Activated T-cell treated with anti-CD3 and anti-CD28 coated beads for 24 hours (primary cell): ENCODE data around the gene MERTK.
"Not testable (repeated sequence)": the region's sequence is repeated elsewhere in the genome, so short reads cannot be mapped to it uniquely, and the experiment has no call there.

Experiments used
- DNase-seq: peaks from one replicate; pipeline ENCODE4 v3.0.0-alpha.2; 2020; ENCODE audit warnings: low read depth

Gene MERTK

DNA sequence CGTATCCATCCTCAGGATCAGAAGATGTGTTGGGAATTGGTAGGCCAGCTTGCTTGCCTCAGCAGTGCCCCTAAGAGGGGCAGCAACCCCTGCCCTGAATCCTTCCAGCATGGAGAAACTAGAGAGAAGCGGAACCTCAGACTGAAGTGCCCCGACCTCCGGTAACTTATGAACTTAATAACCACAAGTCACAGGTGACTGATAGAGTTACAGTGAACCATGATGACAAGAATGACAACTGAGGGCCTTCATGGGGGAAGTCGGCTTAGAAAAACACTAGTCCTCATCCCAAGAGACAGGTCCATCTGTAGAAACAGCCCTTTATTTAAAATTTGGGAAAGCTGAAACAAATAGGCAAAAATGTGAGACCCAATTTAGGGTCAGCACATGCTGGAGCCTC, 114.1 kb downstream of the MERTK start:
- DNase-seq = no peak

GRCh38 chr2:112018846-112019245, 120.4 kb downstream of the MERTK start:
- no peak for DNase-seq

GRCh38 chr2:112019569-112019982, 121.2 kb downstream of the MERTK start:
- DNase-seq = no peak

- no peak for DNase-seq
Measured at GRCh38 chr2:112020561-112020960, 122.2 kb downstream of the MERTK start.

DNA sequence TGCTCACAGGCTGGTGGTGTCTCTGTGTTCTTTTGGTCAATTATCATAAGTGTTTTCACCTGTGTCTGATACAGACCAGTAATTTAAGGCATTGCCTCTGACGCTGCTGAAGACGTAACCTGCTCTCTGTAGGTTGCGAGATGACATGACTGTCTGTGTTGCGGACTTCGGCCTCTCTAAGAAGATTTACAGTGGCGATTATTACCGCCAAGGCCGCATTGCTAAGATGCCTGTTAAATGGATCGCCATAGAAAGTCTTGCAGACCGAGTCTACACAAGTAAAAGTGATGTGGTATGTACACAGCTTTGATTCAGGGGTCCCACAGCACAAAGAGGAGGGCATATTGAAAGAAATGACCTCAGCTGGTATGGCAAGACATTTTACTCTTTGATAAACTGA, 122.9 kb downstream of the MERTK start:
- DNase-seq = no peak

- no peak for DNase-seq
Measured at GRCh38 chr2:112021781-112022231, 123.4 kb downstream of the MERTK start.

DNA sequence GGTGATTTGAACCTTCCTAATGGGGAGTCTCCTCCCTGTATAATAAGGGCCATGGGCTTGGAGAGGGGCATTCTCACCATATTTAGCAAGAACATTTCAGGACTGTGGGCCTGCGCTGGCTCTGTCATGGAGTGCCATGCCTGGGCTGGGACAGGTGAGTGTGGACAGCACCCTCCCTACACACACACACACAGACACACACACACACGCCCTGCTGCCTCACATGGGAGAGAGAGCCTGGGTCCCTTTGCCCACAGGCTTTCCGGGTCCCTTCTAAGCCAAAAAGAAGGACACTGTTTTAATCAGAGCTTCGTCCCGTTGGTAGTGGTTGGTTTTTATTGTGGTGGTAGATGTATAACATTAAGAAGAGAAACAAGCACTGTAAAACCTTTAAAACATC, 125.3 kb downstream of the MERTK start:
- DNase-seq = no peak

DNA sequence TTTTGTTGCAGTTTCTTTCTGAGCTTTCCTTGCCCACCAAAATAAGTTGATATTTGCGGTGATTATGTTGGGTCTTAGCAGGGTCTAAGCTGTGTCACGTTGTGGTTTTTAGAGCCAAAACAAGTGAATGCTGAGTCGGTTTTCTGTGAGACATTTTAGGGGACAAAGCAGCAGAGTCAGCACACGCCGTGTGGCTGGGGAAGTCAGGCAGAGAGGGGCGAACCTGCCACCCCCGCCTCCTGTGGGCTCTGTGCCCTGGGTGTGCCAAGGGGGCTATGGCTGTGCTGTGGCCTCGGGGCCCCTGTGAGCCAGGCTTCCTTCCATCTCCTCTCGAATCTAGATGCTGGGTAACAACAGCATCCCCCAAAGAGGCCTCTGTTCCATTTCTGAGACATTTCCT, 125.8 kb downstream of the MERTK start:
- DNase-seq = no peak

GRCh38 chr2:112024896-112025491, 126.6 kb downstream of the MERTK start:
- DNase-seq = no peak

DNA sequence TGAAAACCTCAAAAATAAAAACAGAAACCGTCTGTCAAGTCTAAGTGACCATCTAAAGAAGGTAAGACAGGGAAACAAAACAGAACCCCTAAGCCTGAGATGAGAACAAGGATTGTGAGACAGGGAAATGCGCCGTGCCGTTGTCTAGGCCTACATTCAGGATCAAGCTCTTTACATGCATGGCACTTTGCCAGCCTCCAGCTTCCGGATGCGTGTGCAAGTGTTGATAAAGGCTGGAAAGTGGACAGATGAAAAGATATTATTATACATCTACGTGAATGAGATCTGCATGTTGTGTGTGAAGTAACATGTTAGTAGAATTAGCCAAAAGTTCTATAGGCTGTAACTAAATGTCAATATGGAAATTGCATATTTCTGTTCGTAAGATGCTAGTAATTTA, 128.1 kb downstream of the MERTK start:
- no peak for DNase-seq

DNA sequence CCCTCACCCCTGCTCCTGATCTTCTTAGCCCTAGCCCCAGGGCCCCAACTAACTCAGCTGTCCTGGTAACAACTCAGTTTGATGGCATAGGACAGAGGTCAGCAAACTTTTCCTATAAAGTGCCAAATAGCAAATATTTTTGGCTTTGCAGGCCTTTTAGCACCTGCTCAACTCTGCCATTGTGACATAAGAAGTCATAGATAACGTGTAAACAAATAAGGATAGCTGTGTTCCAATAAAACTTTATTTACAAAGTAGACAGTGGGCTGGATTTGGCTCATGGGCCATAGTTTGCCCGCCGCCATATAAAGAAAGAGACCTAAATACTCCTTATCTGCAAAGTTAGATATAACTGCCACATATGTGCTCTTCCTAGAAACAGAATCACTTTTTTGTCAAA, 129.4 kb downstream of the MERTK start:
- DNase-seq = no peak

DNA sequence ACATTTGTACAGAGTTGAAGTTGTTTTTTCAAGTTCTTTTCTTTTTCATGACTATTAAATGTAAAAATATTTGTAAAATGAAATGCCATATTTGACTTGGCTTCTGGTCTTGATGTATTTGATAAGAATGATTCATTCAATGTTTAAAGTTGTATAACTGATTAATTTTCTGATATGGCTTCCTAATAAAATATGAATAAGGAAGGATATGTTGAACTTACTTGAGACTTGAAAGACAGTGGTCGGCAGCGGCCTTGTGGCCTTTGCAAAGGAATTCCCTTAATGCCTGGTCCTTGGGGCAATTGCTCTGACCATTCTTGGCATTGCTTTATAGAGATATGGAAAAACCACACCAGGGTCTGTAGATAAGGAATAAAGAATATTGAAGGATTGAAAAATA, 130.8 kb downstream of the MERTK start:
- DNase-seq = no peak

GRCh38 chr2:112031473-112032223, 133.2 kb downstream of the MERTK start:
- no peak for DNase-seq

DNA sequence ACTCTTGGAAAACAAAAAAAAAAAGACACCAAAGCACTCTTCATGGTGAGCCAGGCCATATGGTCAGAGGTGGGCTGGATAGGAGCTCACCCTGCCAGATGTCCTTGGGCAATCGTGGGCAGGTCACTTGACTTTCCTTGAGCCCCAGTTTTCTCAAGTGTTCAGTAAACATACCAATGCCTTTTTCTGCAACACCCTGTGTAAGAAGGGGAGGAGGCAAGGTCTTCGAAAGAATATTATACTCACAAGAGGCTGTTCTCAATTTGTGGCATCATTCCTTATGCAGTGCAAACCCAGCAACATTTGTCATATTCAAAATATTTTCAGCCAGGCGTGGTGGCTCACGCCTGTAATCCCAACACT, 133.8 kb downstream of the MERTK start:
- no peak for DNase-seq

- DNase-seq = no peak
Measured at GRCh38 chr2:112032689-112033465, 134.5 kb downstream of the MERTK start.

GRCh38 chr2:112033600-112033999, 135.2 kb downstream of the MERTK start:
- DNase-seq = no peak

GRCh38 chr2:112034924-112035323, 136.5 kb downstream of the MERTK start:
- DNase-seq = no peak

DNA sequence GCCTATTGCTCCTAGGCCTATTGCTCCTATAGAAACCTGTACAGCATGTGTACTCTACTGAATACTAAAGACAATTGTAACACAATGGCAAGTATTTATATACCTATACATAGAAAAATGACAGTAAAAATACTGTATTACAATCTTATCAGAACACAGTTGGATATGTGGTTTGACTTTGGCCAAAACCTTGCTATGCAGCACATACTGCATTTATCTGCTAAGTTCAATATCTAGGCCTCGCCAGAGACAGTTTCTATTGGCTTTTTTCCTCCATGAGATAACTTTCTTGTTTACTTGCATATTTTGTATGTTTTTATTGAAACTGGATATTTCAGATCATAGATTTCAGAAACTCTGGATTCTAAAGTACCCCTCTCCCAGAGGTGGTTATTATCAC, 137.4 kb downstream of the MERTK start:
- no peak for DNase-seq

DNA sequence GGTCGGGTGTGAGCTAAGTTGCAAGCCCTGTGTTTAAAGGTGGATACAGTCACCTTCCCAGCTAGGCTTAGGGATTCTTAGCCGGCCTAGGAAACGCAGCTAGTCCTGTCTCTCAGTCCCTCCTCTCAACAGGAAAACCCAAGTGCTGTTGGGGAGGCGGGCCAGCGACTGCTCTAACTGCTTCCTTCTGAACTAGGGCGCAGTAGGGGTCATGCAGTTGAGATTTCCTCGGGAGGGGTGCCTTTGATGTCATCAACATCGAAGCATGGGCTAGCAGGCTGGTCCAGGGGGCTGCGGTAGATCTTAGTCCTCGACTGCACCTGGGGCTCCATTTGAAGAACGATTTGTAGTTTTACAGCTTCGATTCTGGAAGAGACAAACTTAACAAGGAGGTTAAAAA, 141.1 kb downstream of the MERTK start:
- not testable (repeated sequence) for DNase-seq

DNA sequence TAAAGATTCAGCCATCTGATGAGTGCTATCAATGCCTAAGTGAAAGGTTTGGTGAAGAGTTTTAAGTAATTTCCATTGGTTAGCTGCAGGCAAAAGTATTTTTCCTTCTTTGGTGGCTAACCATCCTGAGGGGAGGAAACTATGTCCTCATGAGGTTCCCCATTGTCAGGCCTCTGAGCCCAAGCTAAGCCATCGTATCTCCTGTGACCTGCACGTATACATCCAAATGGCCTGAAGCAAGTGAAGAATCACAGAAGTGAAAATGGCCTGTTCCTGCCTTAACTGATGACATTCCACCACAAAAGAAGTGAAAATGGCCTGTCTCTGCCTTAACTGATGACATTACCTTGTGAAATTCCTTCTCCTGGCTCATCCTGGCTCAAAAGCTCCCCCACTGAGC, 141.7 kb downstream of the MERTK start:
- not testable (repeated sequence) for DNase-seq

- DNase-seq = not testable (repeated sequence)
Measured at GRCh38 chr2:112041460-112041859, 143.1 kb downstream of the MERTK start.

DNA sequence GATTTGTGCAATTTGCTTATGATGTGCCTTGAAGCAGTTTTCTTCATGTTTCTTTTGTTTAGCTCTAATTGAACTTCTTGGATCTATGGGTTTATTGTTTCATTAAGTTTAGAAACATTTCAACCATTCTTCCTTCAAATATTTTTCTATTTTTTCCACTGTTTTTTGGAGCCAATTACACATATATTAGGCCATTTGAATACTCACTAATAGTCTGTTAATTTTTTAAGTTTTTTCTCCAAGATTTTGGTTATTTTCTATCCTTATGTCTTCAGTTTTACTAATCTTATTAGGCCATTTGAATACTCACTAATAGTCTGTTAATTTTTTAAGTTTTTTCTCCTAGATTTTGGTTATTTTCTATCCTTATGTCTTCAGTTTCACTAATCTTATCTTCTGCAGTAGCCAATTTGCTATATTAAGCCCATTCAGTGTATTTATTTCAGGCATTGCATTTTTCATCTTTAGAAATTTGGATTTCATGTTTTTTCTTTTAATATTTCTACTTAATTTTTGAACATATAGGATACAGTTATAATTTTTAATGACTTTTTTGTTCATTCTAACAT, 147.1 kb downstream of the MERTK start:
- DNase-seq = no peak

- DNase-seq = no peak
Measured at GRCh38 chr2:112046231-112046630, 147.8 kb downstream of the MERTK start.
